H1 (cell line): ENCODE data around the gene S100A14. TPM values are rescaled to one million over a fixed set of nuclear protein-coding genes. Genes with fewer than 3 reads are reported as not detected.

Experiments
- CTCF ChIA-PET: fragments of 300-600 bp; sonication (Branson Sonifier 250); formaldehyde crosslinking; loops from one replicate; lab custom pipeline; 2021; ENCODE audit not compliant: partially characterized antibody; lab: Charles Lee
- POLR2A ChIA-PET: fragments of 300-600 bp; sonication (Branson Sonifier 250); formaldehyde crosslinking; loops from one replicate; lab custom pipeline; 2021; ENCODE audit warnings: inconsistent platforms; ENCODE audit not compliant: partially characterized antibody; lab: Charles Lee
- DNase-seq, 2 experiments: peaks; one replicate each; pipeline versions ENCODE4 v3.0.0 to v3.0.0-alpha.2; 2010 to 2022; ENCODE audit warnings: low spot score in 2 of 2, low read depth in 1 of 2, mixed read lengths in 1 of 2
- FAIRE-seq: peaks from 2 replicates; lab custom pipeline; 2011; peaks lifted over from hg19 to GRCh38; lab: Jason Lieb, UNC
- H2AFZ ChIP-seq: 2 replicates; pipeline ENCODE4 v1.8.1; 2012; ENCODE audit warnings: low read length, inconsistent platforms
- H2AK5ac ChIP-seq: 2 replicates; pipeline ENCODE4 v1.6.1; 2013; ENCODE audit warnings: low read depth, low read length
- H2BK120ac ChIP-seq: replicated peaks from 2 replicates; pipeline ENCODE3; 2013; ENCODE audit warnings: low read depth, low read length, inconsistent platforms
- H2BK12ac ChIP-seq: 2 replicates; pipeline ENCODE4 v1.6.1; 2013; ENCODE audit warnings: low read depth, low read length
- H2BK15ac ChIP-seq: 2 replicates; pipeline ENCODE4 v1.6.1; 2013; ENCODE audit warnings: low read length
- H2BK20ac ChIP-seq: 2 replicates; pipeline ENCODE4 v1.6.1; 2013; ENCODE audit warnings: low read length
- H2BK5ac ChIP-seq: 2 replicates; pipeline ENCODE4 v1.6.1; 2013; ENCODE audit warnings: low read depth, low read length
- H3K14ac ChIP-seq: 2 replicates; pipeline ENCODE4 v1.6.1; 2013; ENCODE audit warnings: inconsistent platforms; ENCODE audit not compliant: insufficient read length
- H3K18ac ChIP-seq: 2 replicates; pipeline ENCODE4 v1.6.1; 2013; ENCODE audit warnings: low read length; ENCODE audit errors: extremely low read depth
- H3K23ac ChIP-seq: 2 replicates; pipeline ENCODE4 v1.6.1; 2013; ENCODE audit warnings: inconsistent platforms; ENCODE audit not compliant: insufficient read length
- H3K23me2 ChIP-seq: 2 replicates; pipeline ENCODE4 v1.6.1; 2013; ENCODE audit warnings: low read depth, low read length
- H3K27ac ChIP-seq: 2 replicates; pipeline ENCODE4 v1.6.1; 2011; ENCODE audit warnings: low read depth, low read length, inconsistent platforms
- H3K27me3 ChIP-seq, 4 experiments: replicated peaks in 1 of 4; 1 replicate in 1 of 4; 2 replicates in 3 of 4; pipeline versions ENCODE4 v1.6.1 to v1.8.1; 2011 to 2013; ENCODE audit warnings: low read length in 3 of 4, mild to moderate bottlenecking in 3 of 4, inconsistent platforms in 2 of 4, mixed read lengths in 2 of 4, moderate library complexity in 1 of 4; ENCODE audit not compliant: control insufficient read depth in 3 of 4, insufficient read depth in 3 of 4; ENCODE audit errors: extremely low read depth in 1 of 4
- H3K36me3 ChIP-seq, 4 experiments: 2 replicates each; pipeline versions ENCODE4 v1.6.1 to v1.8.1; 2011 to 2013; ENCODE audit warnings: mild to moderate bottlenecking in 4 of 4, low read length in 3 of 4, moderate library complexity in 2 of 4, control low read depth in 1 of 4, inconsistent platforms in 1 of 4; ENCODE audit not compliant: insufficient read depth in 4 of 4, control insufficient read depth in 2 of 4
- H3K4ac ChIP-seq: replicated peaks from 2 replicates; pipeline ENCODE3; 2013; ENCODE audit warnings: low read length, low read depth, mixed read lengths, inconsistent platforms; ENCODE audit not compliant: insufficient read length
- H3K4me1 ChIP-seq, 4 experiments: replicated peaks in 1 of 4; 1 replicate in 1 of 4; 2 replicates in 3 of 4; pipeline versions ENCODE4 v1.6.1 to v1.8.1; 2011 to 2013; ENCODE audit warnings: low read length in 3 of 4, inconsistent platforms in 2 of 4, mixed read lengths in 1 of 4; ENCODE audit not compliant: insufficient read depth in 4 of 4, control insufficient read depth in 3 of 4
- H3K4me2 ChIP-seq, 2 experiments: 2 replicates each; pipeline versions ENCODE4 v1.6.1 to v1.8.1; 2011 to 2013; ENCODE audit warnings: low read depth in 2 of 2, low read length in 2 of 2, control low read depth in 1 of 2, inconsistent platforms in 1 of 2, mild to moderate bottlenecking in 1 of 2; ENCODE audit not compliant: insufficient read depth in 1 of 2
- H3K4me3 ChIP-seq, 4 experiments: fragments of 200-600, 300-600 bp in 1 of 4; sonication (generic), shearing (Covaris generic), sonication (Bioruptor Twin) in 1 of 4; 2 replicates each; pipeline versions ENCODE4 v1.5.1 to v1.8.1; 2011 to 2016; ENCODE audit warnings: low read length in 4 of 4, low read depth in 3 of 4, control low read depth in 2 of 4, inconsistent platforms in 2 of 4, mild to moderate bottlenecking in 2 of 4, mixed read lengths in 1 of 4, moderate library complexity in 1 of 4; ENCODE audit not compliant: insufficient read depth in 2 of 4; ENCODE audit errors: extremely low read depth in 1 of 4
- H3K56ac ChIP-seq: replicated peaks from 2 replicates; pipeline ENCODE3; 2013; ENCODE audit warnings: low read depth, mild to moderate bottlenecking, mixed read lengths, low read length, inconsistent platforms; ENCODE audit not compliant: insufficient read length
- H3K79me1 ChIP-seq: 2 replicates; pipeline ENCODE4 v1.6.1; 2013; ENCODE audit warnings: low read depth, low read length, control low read depth
- H3K79me2 ChIP-seq, 2 experiments: 2 replicates each; pipeline versions ENCODE4 v1.6.1 to v1.8.1; 2012 to 2013; ENCODE audit warnings: low read length in 2 of 2, mild to moderate bottlenecking in 2 of 2, inconsistent platforms in 1 of 2; ENCODE audit not compliant: insufficient read depth in 2 of 2, control insufficient read depth in 1 of 2
- H3K9ac ChIP-seq, 4 experiments: replicated peaks in 1 of 4; 1 replicate in 1 of 4; 2 replicates in 3 of 4; pipeline versions ENCODE4 v1.6.1 to v1.8.1; 2011 to 2013; ENCODE audit warnings: low read depth in 3 of 4, low read length in 3 of 4, control low read depth in 2 of 4, mild to moderate bottlenecking in 2 of 4, moderate library complexity in 2 of 4, inconsistent platforms in 1 of 4; ENCODE audit errors: extremely low read depth in 1 of 4
- H3K9me3 ChIP-seq, 2 experiments: 2 replicates each; pipeline versions ENCODE4 v1.6.1 to v1.8.1; 2012 to 2013; ENCODE audit warnings: mild to moderate bottlenecking in 2 of 2, moderate library complexity in 2 of 2, control low read depth in 1 of 2, inconsistent platforms in 1 of 2, low read depth in 1 of 2, low read length in 1 of 2, mixed read lengths in 1 of 2; ENCODE audit not compliant: insufficient read depth in 2 of 2
- H4K20me1 ChIP-seq, 2 experiments: replicated peaks in 1 of 2; 2 replicates each; pipeline versions ENCODE3 to v1.8.1; 2011 to 2013; ENCODE audit warnings: inconsistent platforms in 2 of 2, low read length in 2 of 2, mild to moderate bottlenecking in 1 of 2; ENCODE audit not compliant: insufficient read depth in 2 of 2, control insufficient read depth in 1 of 2
- H4K5ac ChIP-seq: 2 replicates; pipeline ENCODE4 v1.6.1; 2013; ENCODE audit warnings: low read length, low read depth, mixed read lengths, inconsistent platforms; ENCODE audit not compliant: insufficient read length
- H4K8ac ChIP-seq: 2 replicates; pipeline ENCODE4 v1.8.0; 2013; ENCODE audit warnings: mild to moderate bottlenecking, moderate library complexity, low read length, inconsistent platforms; ENCODE audit not compliant: insufficient read depth; ENCODE audit errors: extremely low read depth
- H4K91ac ChIP-seq: replicated peaks from 2 replicates; pipeline ENCODE3; 2013; ENCODE audit warnings: low read length, mixed read lengths, inconsistent platforms; ENCODE audit not compliant: insufficient read length
- CBX8 ChIP-seq: fragments of 300-800, 300-1000 bp; sonication (generic); IDR thresholded peaks from 2 replicates; pipeline ENCODE4 v1.7.1; 2016; ENCODE audit warnings: low read depth, low read length, borderline replicate concordance
- HDAC6 ChIP-seq: IDR thresholded peaks from one replicate; pipeline ENCODE4 v1.7.1; 2012; ENCODE audit warnings: low read depth, mild to moderate bottlenecking, inconsistent platforms, low read length, moderate library complexity
- KDM4A ChIP-seq: IDR thresholded peaks from one replicate; pipeline ENCODE4 v1.7.1; 2012; ENCODE audit warnings: low read depth, mild to moderate bottlenecking, moderate library complexity, low read length, inconsistent platforms; ENCODE audit not compliant: severe bottlenecking
- WGBS, 2 experiments: shearing (Covaris generic) in 1 of 2; methylation state at CpG; one replicate each; pipeline versions ENCODE4 v1.1.6 to v1.1.7; 2013 to 2015; ENCODE audit warnings: low lambda C conversion rate in 2 of 2, mixed read lengths in 2 of 2, inconsistent platforms in 1 of 2, low coverage in 1 of 2, missing lambda C conversion rate in 1 of 2; ENCODE audit not compliant: insufficient replicate concordance in 2 of 2, insufficient coverage in 1 of 2, insufficient read length in 1 of 2; ENCODE audit errors: extremely low coverage in 1 of 2, missing lambda C conversion rate in 1 of 2; 5-methylcytosine and 5-hydroxymethylcytosine counted together
- polyA plus RNA-seq, 7 experiments: library from polyadenylated mRNA; depleted of rRNA in 3 of 7; stranded (reverse) in 5 of 7; unstranded in 2 of 7; fragments of >200 nt in 5 of 7; fragments of 200-250 nt in 2 of 7; gene quantifications; 1 replicate in 5 of 7; 2 replicates in 1 of 7; 4 replicates in 1 of 7; pipeline versions ENCODE4 v1.2.1 to v1.2.3, GENCODE V29; 2011 to 2013; ENCODE audit warnings: missing spikeins in 2 of 7, mixed read lengths in 2 of 7
- total RNA-seq: library from RNA; stranded (reverse); fragmentation: NEBNext Ultra II Directional; extraction: Animal tissue kit (Norgen Biotek cat#: 25700); gene quantifications from 2 replicates; pipeline ENCODE4 v1.2.1, GENCODE V29; 2021

The S100A14 gene
- total and polyA plus RNA-seq, 2 of the 8 experiments (the other 6 are each of a cell fraction or from before 2014, with no cell fraction given): 1.4 to 5.3 TPM

- Histone ChIP-seq H3K79me1 (no peaks in the 10 kb centered on the region), H2BK120ac (no peak overlapping the region), H2BK5ac (no peak overlapping the region), H3K9me3 (no peaks in the 10 kb centered on the region), H2AFZ (no peak overlapping the region), H3K27ac (no peak overlapping the region), H2AK5ac (peak overlapping the region; percentile 40; the same call in 1 of the 2 replicates), H4K8ac (no peak overlapping the region), H3K4ac (no peak overlapping the region), H2BK12ac (peak overlapping the region; percentile 75; the same call in 1 of the 2 replicates), H4K91ac (peak overlapping the region; percentile 76), H3K4me3 (no peak overlapping the region), H3K23me2 (peaks cover 3% of the 10 kb centered on the region), H3K36me3 (peaks cover 0 to 6% (median 0%) of the 10 kb centered on the region in 4 experiments; a peak in 4 of 8 replicates), H3K56ac (no peak overlapping the region), H4K20me1 (no peaks in the 10 kb centered on the region), H3K27me3 (no peaks in the 10 kb centered on the region; a peak in 1 of 7 replicates), H3K18ac (peak overlapping the region; percentile 71; the same call in 1 of the 2 replicates), H2BK15ac (0 out of 2 replicates have a peak overlapping the region, but pooled peaks have one; percentile 88), H3K4me1 (peaks cover 0 to 21% (median 11%) of the 10 kb centered on the region in 4 experiments; a peak in 6 of 7 replicates), H4K5ac (no peak overlapping the region), H3K9ac (no peak overlapping the region), H3K79me2 (no peaks in the 10 kb centered on the region), H3K4me2 (no peak overlapping the region), H2BK20ac (peak overlapping the region; percentile 72; the same call in 1 of the 2 replicates), H3K14ac (no peak overlapping the region), H3K23ac (no peak overlapping the region)
- TF ChIP-seq KDM4A: no peak
- TF ChIP-seq CBX8: no peak
- no peak for TF ChIP-seq HDAC6
- WGBS, 2 experiments: 100% methylated on average over 1 of the region's 2 CpGs; no CpG with 5 or more reads in 1 of the 2 experiments
- ChIA-PET CTCF (interaction anchor here (1.2 to 15.9 kb wide), 13 partner anchors 8 to 261 kb away, joined by 3 to 224 read pairs (median 24); partner anchors contain the start of genes S100A1, S100A13, S100A2 and S100A6), POLR2A (interaction anchor here (0.8 to 15.3 kb wide), 6 partner anchors 11 to 95 kb away, joined by 3 to 261 read pairs (median 4); partner anchors contain the start of genes CHTOP, S100A1 and S100A13)
- FAIRE-seq (no peak), DNase-seq (no peak)
Measured at GRCh38 chr1:153615406-153615805, 719 bp downstream of the S100A14 start.
